HCT116 (cell line): ENCODE data around the gene ASXL2. TPM values are rescaled to one million over a fixed set of nuclear protein-coding genes. Genes with fewer than 3 reads are reported as not detected.
"Not testable (repeated sequence)": the region's sequence is repeated elsewhere in the genome, so short reads cannot be mapped to it uniquely, and the experiment has no call there.

Source experiments
- ATAC-seq: fragments of 200-7000 bp; cut with Tn5 transposase; 2 replicates; pipeline ENCODE4 v1.9.1; 2020; ENCODE audit warnings: mild to moderate bottlenecking, moderate library complexity
- BruUV-seq: library from RNA; stranded (reverse); fragments of 400-500 nt; replicated peaks from 2 replicates; lab custom pipeline; 2021; lab: Mats Ljungman, UMichigan
- CTCF ChIA-PET: fragments of 300-600 bp; sonication (Branson Sonifier 250); formaldehyde crosslinking; loops from one replicate; lab custom pipeline; 2021; ENCODE audit warnings: antibody characterized with exemption; lab: Charles Lee
- POLR2A ChIA-PET: fragments of 300-600, 350-600 bp; sonication (Branson Sonifier 250); formaldehyde crosslinking; loops from one replicate; lab custom pipeline; 2021; ENCODE audit warnings: antibody characterized with exemption; lab: Charles Lee
- RAD21 ChIA-PET, 2 experiments: fragments of 300-600 bp; sonication (Branson Sonifier 250); formaldehyde crosslinking; loops; one replicate each; lab custom pipeline; 2023; ENCODE audit warnings: low total read pairs in 2 of 2; ENCODE audit not compliant: uncharacterized antibody in 2 of 2, unreplicated experiment in 2 of 2, low non-redundant PET in 1 of 2; lab: Charles Lee
- DNase-seq: peaks from one replicate; pipeline ENCODE4 v3.0.0-alpha.2; 2010; ENCODE audit warnings: low read depth, low spot score
- H2AFZ ChIP-seq: fragments of 200-600 bp; shearing (Covaris generic), sonication (generic); 2 replicates; pipeline ENCODE4 v1.6.1; 2017; ENCODE audit warnings: low read depth, mixed run types, mixed read lengths, antibody characterized with exemption, low read length; ENCODE audit not compliant: poor library complexity, severe bottlenecking
- H3K27ac ChIP-seq: 2 replicates; pipeline ENCODE4 v1.5.1; 2012; ENCODE audit warnings: low read depth, low read length
- H3K27me3 ChIP-seq: fragments of 200-600 bp; sonication (generic); 2 replicates; pipeline ENCODE4 v1.6.1; 2016; ENCODE audit warnings: mixed run types, low read length, mixed read lengths; ENCODE audit not compliant: insufficient read depth
- H3K36me3 ChIP-seq, 2 experiments: fragments of 200-500 bp in 1 of 2; fragments of 200-600 bp in 1 of 2; sonication (Bioruptor generic) in 1 of 2; sonication (generic) in 1 of 2; 2 replicates each; pipeline versions ENCODE4 v1.5.1 to v1.6.1; 2014 to 2016; ENCODE audit warnings: low read length in 2 of 2, inconsistent platforms in 1 of 2, mixed read lengths in 1 of 2, mixed run types in 1 of 2; ENCODE audit not compliant: insufficient read depth in 2 of 2, control insufficient read depth in 1 of 2
- H3K4me1 ChIP-seq, 2 experiments: fragments of 200-600 bp in 1 of 2; sonication (generic) in 1 of 2; 2 replicates each; pipeline versions ENCODE4 v1.5.1 to v1.6.1; 2012 to 2017; ENCODE audit warnings: low read length in 2 of 2, inconsistent platforms in 1 of 2, mild to moderate bottlenecking in 1 of 2, mixed read lengths in 1 of 2, mixed run types in 1 of 2, moderate library complexity in 1 of 2; ENCODE audit not compliant: insufficient read depth in 2 of 2, control insufficient read depth in 1 of 2
- H3K4me2 ChIP-seq: fragments of 200-600 bp; sonication (generic); 2 replicates; pipeline ENCODE4 v1.6.1; 2017; ENCODE audit warnings: mixed run types, low read length, mixed read lengths
- H3K4me3 ChIP-seq, 2 experiments: fragments of 200-600 bp in 1 of 2; sonication (generic) in 1 of 2; replicated peaks in 1 of 2; 2 replicates each; pipeline ENCODE4 v1.5.1; 2011 to 2016; ENCODE audit warnings: low read length in 2 of 2, control low read depth in 1 of 2, low read depth in 1 of 2, mild to moderate bottlenecking in 1 of 2, mixed read lengths in 1 of 2, mixed run types in 1 of 2
- H3K79me2 ChIP-seq: fragments of 200-600 bp; sonication (generic); 2 replicates; pipeline ENCODE4 v1.6.1; 2017; ENCODE audit warnings: mild to moderate bottlenecking, mixed run types, low read length, moderate library complexity, mixed read lengths; ENCODE audit not compliant: insufficient read depth
- H3K9ac ChIP-seq: fragments of 200-600 bp; sonication (generic); 2 replicates; pipeline ENCODE4 v1.6.1; 2016; ENCODE audit warnings: low read length, mixed read lengths
- H3K9me2 ChIP-seq: fragments of 200-600 bp; sonication (generic), shearing (Covaris generic); 2 replicates; pipeline ENCODE4 v1.6.1; 2017; ENCODE audit warnings: mixed run types, mild to moderate bottlenecking, moderate library complexity; ENCODE audit not compliant: insufficient read depth
- H3K9me3 ChIP-seq, 2 experiments: fragments of 200-500 bp in 1 of 2; fragments of 200-600 bp in 1 of 2; sonication (Bioruptor generic) in 1 of 2; sonication (generic) in 1 of 2; 2 replicates each; pipeline ENCODE4 v1.6.1; 2014 to 2017; ENCODE audit warnings: low read length in 2 of 2, mixed read lengths in 2 of 2, inconsistent platforms in 1 of 2, low read depth in 1 of 2, mild to moderate bottlenecking in 1 of 2, mixed run types in 1 of 2, moderate library complexity in 1 of 2; ENCODE audit not compliant: control insufficient read depth in 1 of 2, insufficient read depth in 1 of 2
- H4K20me1 ChIP-seq: fragments of 200-600 bp; sonication (generic), shearing (Covaris generic); 2 replicates; pipeline ENCODE4 v1.6.1; 2017; ENCODE audit warnings: mixed run types, mild to moderate bottlenecking, moderate library complexity; ENCODE audit not compliant: insufficient read depth
- POLR2A ChIP-seq: IDR thresholded peaks from 2 replicates; pipeline ENCODE4 v1.7.0; 2011; ENCODE audit warnings: borderline replicate concordance; ENCODE audit not compliant: insufficient read depth, insufficient read length; ENCODE audit errors: extremely low read depth
- intact Hi-C: fragments of 100-400 bp; cut with micrococcal nuclease; formaldehyde crosslinking; loops from 2 replicates; pipeline ENCODE4 v1.10.0; 2022
- total RNA-seq: library from RNA; stranded (reverse); gene quantifications from one replicate; pipeline ENCODE4 v1.2.1, GENCODE V29; 2021; ENCODE audit not compliant: unreplicated experiment

ASXL2 gene
- total RNA-seq, 1 experiment from 2014 or later: 29.2 TPM

DNA sequence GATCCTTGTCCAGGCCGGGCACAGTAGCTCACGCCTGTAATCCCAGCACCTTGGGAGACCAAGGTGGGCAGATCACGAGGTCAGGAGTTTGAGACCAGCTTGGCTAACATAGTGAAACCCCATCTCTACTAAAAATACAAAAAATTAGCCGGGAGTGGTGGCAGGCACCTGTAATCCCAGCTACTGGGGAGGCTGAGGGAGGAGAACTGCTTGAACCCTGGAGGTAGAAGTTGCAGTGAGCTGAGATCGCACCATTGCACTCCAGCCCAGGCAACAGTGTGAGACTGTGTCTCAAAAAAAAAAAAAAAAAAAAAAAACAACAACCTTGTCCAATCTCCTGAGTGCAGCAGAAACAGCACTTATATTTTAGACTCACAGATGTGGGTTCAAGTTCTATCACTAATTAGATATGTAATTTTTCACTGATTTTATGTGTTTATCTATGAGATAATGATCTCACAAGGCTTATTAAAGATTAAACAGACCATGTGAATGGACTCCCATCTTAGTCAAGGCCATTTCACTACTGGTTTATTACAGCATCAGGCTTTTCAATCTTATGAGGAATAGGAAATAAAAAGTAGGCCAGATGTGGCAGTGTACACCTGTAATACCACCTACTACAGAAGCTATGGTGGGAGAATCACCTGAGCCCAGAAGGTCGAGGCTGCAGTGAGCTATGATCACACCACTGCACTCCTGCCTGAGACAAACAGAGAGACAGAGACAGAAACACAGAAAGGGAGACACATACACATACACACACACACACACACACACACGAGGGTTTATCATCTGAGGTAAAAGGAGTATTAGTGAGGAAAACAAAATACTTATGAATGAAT, 49.5 kb downstream of the ASXL2 start:
- H3K36me3 ChIP-seq, intact Hi-C loops, RAD21 ChIA-PET, H3K9me3 ChIP-seq, H3K4me3 ChIP-seq, ATAC-seq, H3K9ac ChIP-seq, H2AFZ ChIP-seq, H3K9me2 ChIP-seq, H3K27me3 ChIP-seq, BruUV-seq, H3K27ac ChIP-seq, H4K20me1 ChIP-seq, H3K4me2 ChIP-seq, DNase-seq, H3K4me1 ChIP-seq: not testable (repeated sequence)
- peaks cover 12% of the 10 kb centered on the region for H3K79me2 ChIP-seq
- POLR2A ChIA-PET: interaction anchor here (0.6 kb wide), 1 partner anchor 245 kb away, joined by 3 read pairs; no protein-coding TSS in a partner anchor
- CTCF ChIA-PET: interaction anchor here (1.0 kb wide), 1 partner anchor 222 kb away, joined by 4 read pairs; no protein-coding TSS in a partner anchor

DNA sequence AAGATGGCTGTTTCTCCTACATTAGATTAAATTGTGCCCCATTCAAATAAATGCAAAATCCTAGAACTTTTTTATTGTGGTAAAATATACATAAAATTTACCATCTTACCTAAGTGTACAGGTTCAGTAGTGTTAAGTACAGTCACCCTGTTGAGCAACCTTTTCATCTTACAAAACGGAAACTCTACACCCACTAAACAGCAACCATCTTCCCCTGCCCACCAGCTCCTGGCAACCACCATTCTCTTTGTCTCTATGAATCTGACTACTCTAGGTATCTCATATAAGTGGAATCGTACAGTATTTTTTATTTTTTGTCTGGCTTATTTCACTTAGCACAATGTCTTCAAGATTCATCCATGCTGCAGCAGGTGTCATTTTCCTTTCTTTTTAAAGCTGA, 53.0 kb downstream of the ASXL2 start:
- no TSS peak for BruUV-seq
- H3K4me2 ChIP-seq: no peak overlapping the region
- ATAC-seq (no peak), DNase-seq (no peak)
- no peak overlapping the region for H3K4me3 ChIP-seq
- intact Hi-C loops: no loop called here
- H3K9ac ChIP-seq: no peak overlapping the region
- H3K27me3 ChIP-seq: no peaks in the 10 kb centered on the region
- ChIA-PET POLR2A (no interaction called here), RAD21 (no interaction called here), CTCF (no interaction called here)
- no peaks in the 10 kb centered on the region for H3K36me3 ChIP-seq
- TF ChIP-seq POLR2A: no peak
- H3K79me2 ChIP-seq: peaks cover 9% of the 10 kb centered on the region
- no peaks in the 10 kb centered on the region for H3K4me1 ChIP-seq
- no peaks in the 10 kb centered on the region for H3K9me2 ChIP-seq
- H3K9me3 ChIP-seq: no peaks in the 10 kb centered on the region
- H4K20me1 ChIP-seq: no peaks in the 10 kb centered on the region
- H3K27ac ChIP-seq: no peak overlapping the region
- no peak overlapping the region for H2AFZ ChIP-seq
